Measurements from ENCODE around the gene CNDP1. TPM values are rescaled to one million over a fixed set of nuclear protein-coding genes. Genes with fewer than 3 reads are reported as not detected.

Gene CNDP1
- total RNA-seq, 4 donors from 2014 or later, result 0.53 TPM; not detected in 3

DNA sequence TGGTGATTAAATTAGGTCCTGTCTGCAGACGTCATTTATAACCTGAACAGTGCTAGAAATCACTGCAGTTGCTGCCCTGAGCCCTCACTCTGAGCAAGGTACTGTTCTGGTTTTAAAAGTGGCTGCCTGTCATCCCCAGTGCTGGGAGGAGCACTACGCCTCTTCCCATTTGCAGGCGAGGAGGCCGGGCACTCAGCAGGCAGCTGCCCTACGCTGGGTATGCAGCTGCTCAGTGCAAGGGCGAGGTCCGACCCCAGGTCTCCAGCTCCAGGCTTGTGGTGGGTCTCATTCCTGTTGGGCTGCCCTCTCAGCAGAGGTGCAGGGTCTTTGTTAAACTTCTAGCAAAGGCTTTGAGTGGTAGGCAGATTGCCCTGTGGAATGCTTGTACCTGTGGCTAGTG, 22.5 kb upstream of the CNDP1 start:
- Histone ChIP-seq H3K27ac (no peak overlapping the region), H3K4me1 (peaks cover 0 to 43% (median 0%) of the 10 kb centered on the region in 4 donors), H3K9me3 (no peaks in the 10 kb centered on the region), H3K4me3 (no peak overlapping the region), H3K27me3 (no peaks in the 10 kb centered on the region), H3K36me3 (peaks cover 5 to 99% (median 7%) of the 10 kb centered on the region in 3 donors)
- no peak for TF ChIP-seq POLR2A (IDR thresholded peaks at IDR 0.05)
- TF ChIP-seq, protein P1, sequence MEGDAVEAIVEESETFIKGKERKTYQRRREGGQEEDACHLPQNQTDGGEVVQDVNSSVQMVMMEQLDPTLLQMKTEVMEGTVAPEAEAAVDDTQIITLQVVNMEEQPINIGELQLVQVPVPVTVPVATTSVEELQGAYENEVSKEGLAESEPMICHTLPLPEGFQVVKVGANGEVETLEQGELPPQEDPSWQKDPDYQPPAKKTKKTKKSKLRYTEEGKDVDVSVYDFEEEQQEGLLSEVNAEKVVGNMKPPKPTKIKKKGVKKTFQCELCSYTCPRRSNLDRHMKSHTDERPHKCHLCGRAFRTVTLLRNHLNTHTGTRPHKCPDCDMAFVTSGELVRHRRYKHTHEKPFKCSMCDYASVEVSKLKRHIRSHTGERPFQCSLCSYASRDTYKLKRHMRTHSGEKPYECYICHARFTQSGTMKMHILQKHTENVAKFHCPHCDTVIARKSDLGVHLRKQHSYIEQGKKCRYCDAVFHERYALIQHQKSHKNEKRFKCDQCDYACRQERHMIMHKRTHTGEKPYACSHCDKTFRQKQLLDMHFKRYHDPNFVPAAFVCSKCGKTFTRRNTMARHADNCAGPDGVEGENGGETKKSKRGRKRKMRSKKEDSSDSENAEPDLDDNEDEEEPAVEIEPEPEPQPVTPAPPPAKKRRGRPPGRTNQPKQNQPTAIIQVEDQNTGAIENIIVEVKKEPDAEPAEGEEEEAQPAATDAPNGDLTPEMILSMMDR (IDR thresholded peaks at IDR 0.05), result no peak
- peak in 1 of 3 donors; percentile 43 for DNase-seq

DNA sequence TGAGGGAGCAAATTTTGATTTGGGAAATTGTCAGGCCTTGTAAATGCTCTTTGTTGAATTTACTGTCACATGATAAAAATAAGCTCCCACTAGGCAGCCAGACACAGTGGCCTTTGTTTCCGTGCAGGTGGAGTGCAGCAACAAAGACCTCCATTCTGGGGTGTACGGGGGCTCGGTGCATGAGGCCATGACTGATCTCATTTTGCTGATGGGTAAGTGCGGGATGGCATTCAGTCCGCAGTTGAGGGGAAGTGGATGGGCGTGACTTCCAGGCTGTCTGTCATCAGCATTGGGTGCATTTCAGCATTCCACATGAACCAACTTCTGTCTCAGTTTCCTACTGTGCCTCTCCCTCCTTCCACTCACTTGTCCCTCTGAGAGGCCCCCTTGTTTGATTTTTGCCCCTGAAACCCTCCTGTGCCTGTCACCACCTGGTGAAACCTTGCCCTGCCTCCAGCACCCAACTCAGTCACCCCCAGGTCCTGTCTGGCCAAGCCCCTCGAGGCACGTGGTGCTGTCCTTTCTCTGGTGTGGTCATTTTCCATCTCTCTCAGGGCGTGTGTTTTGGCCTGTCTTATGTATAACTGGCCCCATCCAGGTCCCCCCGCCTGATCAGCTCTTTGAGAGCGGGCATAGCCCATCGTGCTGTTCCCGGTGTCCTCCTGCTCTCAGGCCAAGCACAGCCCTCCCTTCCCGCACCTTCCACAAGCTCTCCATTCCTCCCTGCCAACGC, 21.8 kb upstream of the CNDP1 start:
- DNase-seq, result no peak

DNA sequence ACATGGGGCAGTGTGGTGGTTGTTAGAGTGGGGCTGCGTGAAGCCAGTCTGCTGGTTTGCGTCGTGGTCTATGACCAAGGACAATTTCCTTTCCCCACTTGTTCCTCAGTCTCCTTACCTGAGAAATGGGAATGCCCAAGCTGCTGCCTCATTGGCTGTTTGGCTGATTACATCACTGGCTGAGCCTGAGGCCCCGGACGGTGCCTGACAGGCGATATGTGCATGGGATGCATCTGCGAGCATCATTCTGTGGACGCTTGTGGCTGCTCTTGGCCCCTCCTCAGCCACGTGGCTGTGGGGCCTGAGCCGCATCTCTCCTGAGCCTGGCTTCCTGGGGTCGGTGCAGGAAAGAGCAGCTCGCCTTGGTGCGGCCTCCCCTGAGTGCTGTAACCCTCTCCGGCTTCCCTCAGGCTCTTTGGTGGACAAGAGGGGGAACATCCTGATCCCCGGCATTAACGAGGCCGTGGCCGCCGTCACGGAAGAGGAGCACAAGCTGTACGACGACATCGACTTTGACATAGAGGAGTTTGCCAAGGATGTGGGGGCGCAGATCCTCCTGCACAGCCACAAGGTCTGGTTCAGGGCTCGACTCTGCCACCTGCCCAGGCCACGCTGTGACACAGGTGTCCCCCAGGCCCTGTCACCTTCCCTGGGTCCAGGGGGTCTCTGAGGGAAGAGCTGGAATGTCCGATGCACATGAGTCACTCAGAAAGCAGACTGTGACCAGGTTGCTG, 21.0 kb upstream of the CNDP1 start:
- TF ChIP-seq, protein P1 (IDR thresholded peaks at IDR 0.05), result no peak
- TF ChIP-seq POLR2A (IDR thresholded peaks at IDR 0.05), result no peak
- DNase-seq, result peak in 1 of 3 donors; percentile 44
- Histone ChIP-seq H3K36me3 (peaks cover 5 to 98% (median 7%) of the 10 kb centered on the region in 3 donors), H3K27me3 (no peaks in the 10 kb centered on the region), H3K27ac (no peak overlapping the region), H3K4me3 (no peak overlapping the region), H3K4me1 (peaks cover 0 to 36% (median 0%) of the 10 kb centered on the region in 4 donors), H3K9me3 (no peaks in the 10 kb centered on the region)

More for the DNA sequence above, 21.8 kb upstream of the CNDP1 start:
- H3K27ac ChIP-seq, result no peak overlapping the region
- H3K9me3 ChIP-seq, result no peaks in the 10 kb centered on the region
- peaks cover 5 to 99% (median 7%) of the 10 kb centered on the region in 3 donors for H3K36me3 ChIP-seq
- H3K4me3 ChIP-seq, result no peak overlapping the region
- H3K4me1 ChIP-seq, result peaks cover 0 to 44% (median 0%) of the 10 kb centered on the region in 4 donors
- TF ChIP-seq, protein P1 (IDR thresholded peaks at IDR 0.05), result no peak
- TF ChIP-seq POLR2A (IDR thresholded peaks at IDR 0.05), result no peak
- no peaks in the 10 kb centered on the region for H3K27me3 ChIP-seq

DNA sequence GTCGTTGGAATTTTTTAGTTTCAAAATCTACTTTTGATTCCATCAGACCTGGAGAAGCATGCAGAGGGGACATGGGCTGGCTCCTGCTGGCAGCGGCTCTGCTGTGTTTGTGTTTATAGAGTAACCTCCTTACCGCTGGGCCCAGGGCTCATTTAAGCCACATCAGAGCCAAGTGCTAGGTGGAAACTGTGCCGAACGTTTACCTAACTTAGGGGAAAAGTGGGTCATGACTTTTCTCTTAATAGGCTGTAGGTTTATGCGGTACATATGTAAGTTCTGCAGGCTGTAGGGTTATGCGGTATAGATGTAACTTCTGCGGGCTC, 20.5 kb upstream of the CNDP1 start:
- TF ChIP-seq, protein P1 (IDR thresholded peaks at IDR 0.05), result no peak
- TF ChIP-seq POLR2A (IDR thresholded peaks at IDR 0.05), result no peak
- peaks cover 5 to 98% (median 7%) of the 10 kb centered on the region in 3 donors for H3K36me3 ChIP-seq
- H3K27ac ChIP-seq, result no peak overlapping the region
- peaks cover 0 to 32% (median 0%) of the 10 kb centered on the region in 4 donors for H3K4me1 ChIP-seq
- H3K27me3 ChIP-seq, result no peaks in the 10 kb centered on the region
- no peak for DNase-seq
- H3K4me3 ChIP-seq, result no peak overlapping the region
- H3K9me3 ChIP-seq, result no peaks in the 10 kb centered on the region

DNA sequence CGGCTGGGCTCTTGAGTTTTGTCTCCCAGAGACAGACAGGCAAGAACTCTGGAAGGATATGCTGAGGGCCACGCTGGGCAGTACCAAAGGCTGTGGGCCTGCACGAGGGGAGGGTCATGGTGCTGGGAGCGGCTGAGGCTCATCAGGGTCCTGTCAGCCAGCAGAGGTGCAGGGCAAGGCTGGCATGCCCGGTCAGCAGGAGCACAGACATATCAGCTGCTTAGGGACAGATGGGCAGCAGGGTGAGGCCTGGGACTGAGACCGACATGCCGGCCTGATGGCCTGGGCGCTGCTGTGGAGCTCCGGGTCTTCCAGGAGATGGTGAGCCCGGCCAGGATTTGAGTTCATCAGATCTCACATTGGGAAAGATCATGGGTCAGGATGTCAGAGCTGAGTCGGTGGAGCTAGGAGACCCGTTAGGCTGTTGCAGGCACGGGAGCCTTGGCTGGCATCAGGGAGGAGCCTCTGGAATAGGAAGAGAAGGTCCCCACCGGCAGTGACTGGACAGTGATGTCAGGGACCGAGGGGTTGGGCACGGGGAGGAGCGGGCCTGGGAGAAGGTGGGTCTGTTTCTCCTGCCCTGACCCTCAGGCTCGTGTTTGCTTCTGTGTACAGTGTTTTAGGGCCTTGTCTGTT, 19.3 kb upstream of the CNDP1 start:
- Histone ChIP-seq H3K4me3 (no peak overlapping the region), H3K9me3 (no peaks in the 10 kb centered on the region), H3K4me1 (peaks cover 0 to 24% (median 0%) of the 10 kb centered on the region in 4 donors), H3K27ac (peak overlapping the region in 1 of 4 donors; percentile 35), H3K36me3 (peaks cover 5 to 98% (median 5%) of the 10 kb centered on the region in 3 donors), H3K27me3 (no peaks in the 10 kb centered on the region)
- TF ChIP-seq, protein P1 (IDR thresholded peaks at IDR 0.05), result no peak
- TF ChIP-seq POLR2A (IDR thresholded peaks at IDR 0.05), result no peak
- DNase-seq, result peak in 1 of 3 donors; percentile 43
